SU-DHL-6 (cell line): ENCODE results near the gene LRCH1.

Source experiments
- H2AFZ ChIP-seq: fragments of 200-600 bp; sonication (generic); 2 replicates; pipeline ENCODE4 v1.6.1; 2014; ENCODE audit warnings: low read depth, mild to moderate bottlenecking, moderate library complexity, mixed read lengths, antibody characterized with exemption, low read length; ENCODE audit not compliant: severe bottlenecking
- H3F3A ChIP-seq: fragments of 200-600 bp; shearing (Covaris generic); 2 replicates; pipeline ENCODE4 v1.6.0; 2016; ENCODE audit warnings: antibody characterized with exemption, mild to moderate bottlenecking; ENCODE audit not compliant: insufficient read depth
- H3K27ac ChIP-seq: fragments of 200-600 bp; sonication (generic); 2 replicates; pipeline ENCODE4 v1.5.1; 2016; ENCODE audit warnings: low read depth, mild to moderate bottlenecking, low read length, moderate library complexity, mixed read lengths
- H3K27me3 ChIP-seq: fragments of 200-600 bp; sonication (generic), shearing (Covaris generic); 2 replicates; pipeline ENCODE4 v1.6.0; 2014; ENCODE audit warnings: mild to moderate bottlenecking, low read length
- H3K36me3 ChIP-seq: fragments of 200-600 bp; sonication (generic); 2 replicates; pipeline ENCODE4 v1.6.1; 2014; ENCODE audit warnings: mild to moderate bottlenecking, low read length, mixed read lengths
- H3K4me2 ChIP-seq: fragments of 300-600, 200-600 bp; shearing (Covaris generic), sonication (generic); 2 replicates; pipeline ENCODE4 v1.6.0; 2014; ENCODE audit warnings: low read length, low read depth, mild to moderate bottlenecking; ENCODE audit not compliant: poor library complexity, severe bottlenecking
- H3K4me3 ChIP-seq: fragments of 200-600 bp; sonication (generic); 2 replicates; pipeline ENCODE4 v1.5.1; 2014; ENCODE audit warnings: antibody characterized with exemption, low read length, mild to moderate bottlenecking, mixed read lengths; ENCODE audit not compliant: insufficient read depth, poor library complexity, severe bottlenecking
- H3K79me2 ChIP-seq: fragments of 200-600 bp; sonication (generic); 2 replicates; pipeline ENCODE4 v1.6.1; 2014; ENCODE audit warnings: mild to moderate bottlenecking, low read length, moderate library complexity; ENCODE audit not compliant: insufficient read depth
- H3K9ac ChIP-seq: fragments of 200-600 bp; sonication (generic); 2 replicates; pipeline ENCODE4 v1.7.0; 2014; ENCODE audit warnings: mild to moderate bottlenecking, low read length
- H3K9me2 ChIP-seq: fragments of 200-600 bp; sonication (generic); replicated peaks from 2 replicates; pipeline ENCODE4 v1.6.1; 2014; ENCODE audit warnings: low read length; ENCODE audit not compliant: insufficient read depth
- H3K9me3 ChIP-seq: fragments of 200-600 bp; sonication (generic); 2 replicates; pipeline ENCODE4 v1.6.1; 2014; ENCODE audit warnings: low read length, mixed read lengths; ENCODE audit not compliant: insufficient read depth
- H4K20me1 ChIP-seq: fragments of 200-600 bp; sonication (generic); 2 replicates; pipeline ENCODE4 v1.6.1; 2014; ENCODE audit warnings: low read depth, mild to moderate bottlenecking, antibody characterized with exemption, low read length, moderate library complexity, mixed read lengths
- EZH2phosphoT487 ChIP-seq: fragments of 200-600 bp; sonication (generic), shearing (Covaris generic); conservative IDR thresholded peaks from 2 replicates; pipeline ENCODE4 v1.6.1; 2018; ENCODE audit warnings: mild to moderate bottlenecking, antibody characterized with exemption, low read length, moderate library complexity, mixed read lengths
- TF ChIP-seq, protein P1 (sequence below): fragments of 200-600 bp; sonication (generic); IDR thresholded peaks from one replicate; pipeline ENCODE4 v1.5.1; 2017; ENCODE audit warnings: antibody characterized with exemption, mild to moderate bottlenecking, low read length, moderate library complexity; ENCODE audit not compliant: insufficient read depth, poor library complexity, severe bottlenecking

The LRCH1 gene

DNA sequence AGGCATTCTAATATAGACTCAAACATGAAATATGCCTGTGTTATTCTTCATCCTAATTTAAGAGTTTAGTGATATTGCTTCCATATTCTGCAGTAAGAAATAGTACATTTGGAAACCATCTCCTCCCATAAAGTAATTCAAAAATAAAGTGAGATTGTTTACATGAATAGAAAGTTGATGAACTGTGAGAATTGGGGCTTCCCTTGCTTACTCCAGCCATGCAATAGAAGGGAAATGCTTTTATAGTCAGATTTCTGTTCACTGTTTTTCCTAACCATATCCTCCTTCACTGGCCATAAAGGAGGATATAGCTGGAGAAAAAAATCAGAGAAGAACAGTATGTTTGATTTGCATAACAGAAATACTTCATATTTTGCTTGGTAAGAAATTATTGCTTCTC, 7.8 kb downstream of the LRCH1 start:
- H3K36me3 ChIP-seq, result no peaks in the 10 kb centered on the region
- H3K9me2 ChIP-seq, result no peaks in the 10 kb centered on the region
- no peaks in the 10 kb centered on the region for H3K27me3 ChIP-seq
- no peak overlapping the region for H2AFZ ChIP-seq
- no peak overlapping the region for H3K27ac ChIP-seq
- no peak overlapping the region for H3K9ac ChIP-seq
- H3K4me2 ChIP-seq, result no peak overlapping the region
- H4K20me1 ChIP-seq, result peaks cover 73% of the 10 kb centered on the region
- peaks cover 3% of the 10 kb centered on the region for H3F3A ChIP-seq
- no peak overlapping the region for H3K4me3 ChIP-seq
- H3K9me3 ChIP-seq, result no peaks in the 10 kb centered on the region
- TF ChIP-seq, protein P1, sequence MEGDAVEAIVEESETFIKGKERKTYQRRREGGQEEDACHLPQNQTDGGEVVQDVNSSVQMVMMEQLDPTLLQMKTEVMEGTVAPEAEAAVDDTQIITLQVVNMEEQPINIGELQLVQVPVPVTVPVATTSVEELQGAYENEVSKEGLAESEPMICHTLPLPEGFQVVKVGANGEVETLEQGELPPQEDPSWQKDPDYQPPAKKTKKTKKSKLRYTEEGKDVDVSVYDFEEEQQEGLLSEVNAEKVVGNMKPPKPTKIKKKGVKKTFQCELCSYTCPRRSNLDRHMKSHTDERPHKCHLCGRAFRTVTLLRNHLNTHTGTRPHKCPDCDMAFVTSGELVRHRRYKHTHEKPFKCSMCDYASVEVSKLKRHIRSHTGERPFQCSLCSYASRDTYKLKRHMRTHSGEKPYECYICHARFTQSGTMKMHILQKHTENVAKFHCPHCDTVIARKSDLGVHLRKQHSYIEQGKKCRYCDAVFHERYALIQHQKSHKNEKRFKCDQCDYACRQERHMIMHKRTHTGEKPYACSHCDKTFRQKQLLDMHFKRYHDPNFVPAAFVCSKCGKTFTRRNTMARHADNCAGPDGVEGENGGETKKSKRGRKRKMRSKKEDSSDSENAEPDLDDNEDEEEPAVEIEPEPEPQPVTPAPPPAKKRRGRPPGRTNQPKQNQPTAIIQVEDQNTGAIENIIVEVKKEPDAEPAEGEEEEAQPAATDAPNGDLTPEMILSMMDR, result no peak
- TF ChIP-seq EZH2phosphoT487, result no peak
- H3K79me2 ChIP-seq, result peaks cover 95% of the 10 kb centered on the region

DNA sequence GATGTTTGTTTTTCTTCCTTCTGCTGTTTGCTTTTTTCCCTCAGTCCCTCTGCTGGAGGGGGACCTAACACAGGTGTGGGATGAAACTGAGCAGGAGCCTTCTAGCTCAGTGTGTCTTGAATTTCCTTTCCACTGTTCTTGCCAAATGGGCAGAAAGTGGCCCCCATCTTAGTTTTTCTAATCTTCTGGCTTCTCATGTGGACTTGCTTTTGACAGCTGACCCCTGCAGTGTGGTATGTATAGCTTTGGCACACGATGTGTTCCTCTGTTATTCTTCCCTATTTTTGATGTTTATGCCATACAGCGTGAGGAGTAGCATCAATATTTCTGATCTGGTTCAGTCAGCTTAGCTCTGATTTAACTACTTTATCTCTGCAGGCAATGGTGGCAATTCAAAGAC, 8.3 kb downstream of the LRCH1 start:
- Histone ChIP-seq H3K4me2 (no peak overlapping the region), H4K20me1 (peaks cover 74% of the 10 kb centered on the region), H3K27me3 (no peaks in the 10 kb centered on the region), H3K79me2 (peaks cover 95% of the 10 kb centered on the region), H3K9me3 (no peaks in the 10 kb centered on the region), H3K9ac (no peak overlapping the region), H3F3A (no peaks in the 10 kb centered on the region; the same call in 1 of the 2 replicates), H3K27ac (no peak overlapping the region), H3K9me2 (no peaks in the 10 kb centered on the region), H3K4me3 (no peak overlapping the region), H3K36me3 (no peaks in the 10 kb centered on the region), H2AFZ (no peak overlapping the region)
- TF ChIP-seq EZH2phosphoT487, result no peak
- TF ChIP-seq, protein P1, result no peak

DNA sequence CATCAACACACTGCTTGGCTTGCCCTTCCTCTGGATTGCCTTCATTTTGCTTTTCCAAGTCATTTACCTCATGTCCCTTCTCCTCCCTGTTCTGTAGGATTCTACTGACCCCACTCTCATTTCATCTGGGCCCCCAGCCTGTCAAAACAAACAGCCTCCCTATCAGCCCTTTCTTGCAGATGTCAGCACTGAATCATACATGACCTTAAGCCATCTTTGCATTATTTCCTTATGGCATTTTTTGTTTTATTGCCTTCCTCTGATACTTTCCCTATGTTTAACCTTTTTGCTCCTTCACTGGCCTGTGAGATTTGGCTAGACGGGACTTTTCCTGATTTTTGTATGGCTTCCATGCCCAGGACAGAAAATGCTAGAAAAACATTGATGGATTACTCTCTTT, 8.7 kb downstream of the LRCH1 start:
- Histone ChIP-seq H3K27me3 (no peaks in the 10 kb centered on the region), H3K79me2 (peaks cover 95% of the 10 kb centered on the region), H2AFZ (no peak overlapping the region), H3K4me3 (no peak overlapping the region), H3K9me3 (no peaks in the 10 kb centered on the region), H3K9me2 (no peaks in the 10 kb centered on the region), H3K36me3 (no peaks in the 10 kb centered on the region), H3K9ac (no peak overlapping the region), H3K27ac (no peak overlapping the region), H3K4me2 (no peak overlapping the region), H3F3A (no peaks in the 10 kb centered on the region; the same call in 1 of the 2 replicates), H4K20me1 (peaks cover 76% of the 10 kb centered on the region)
- no peak for TF ChIP-seq EZH2phosphoT487
- TF ChIP-seq, protein P1, result no peak
